ENCODE measurements around the gene SH2D3A.

GRCh38 chr19:6739390-6739882, 27.8 kb downstream of the SH2D3A start, which contains the start of gene TRIP10:
- TF ChIP-seq EP300 (IDR thresholded peaks at IDR 0.05) = no peak
- no peak for TF ChIP-seq CTCF (IDR thresholded peaks at IDR 0.05)
- peak; percentile 53 to 88 (median 74) for TF ChIP-seq POLR2AphosphoS5 (IDR thresholded peaks at IDR 0.05)
